Measurements from ENCODE around the gene TMED5.

The TMED5 gene

DNA sequence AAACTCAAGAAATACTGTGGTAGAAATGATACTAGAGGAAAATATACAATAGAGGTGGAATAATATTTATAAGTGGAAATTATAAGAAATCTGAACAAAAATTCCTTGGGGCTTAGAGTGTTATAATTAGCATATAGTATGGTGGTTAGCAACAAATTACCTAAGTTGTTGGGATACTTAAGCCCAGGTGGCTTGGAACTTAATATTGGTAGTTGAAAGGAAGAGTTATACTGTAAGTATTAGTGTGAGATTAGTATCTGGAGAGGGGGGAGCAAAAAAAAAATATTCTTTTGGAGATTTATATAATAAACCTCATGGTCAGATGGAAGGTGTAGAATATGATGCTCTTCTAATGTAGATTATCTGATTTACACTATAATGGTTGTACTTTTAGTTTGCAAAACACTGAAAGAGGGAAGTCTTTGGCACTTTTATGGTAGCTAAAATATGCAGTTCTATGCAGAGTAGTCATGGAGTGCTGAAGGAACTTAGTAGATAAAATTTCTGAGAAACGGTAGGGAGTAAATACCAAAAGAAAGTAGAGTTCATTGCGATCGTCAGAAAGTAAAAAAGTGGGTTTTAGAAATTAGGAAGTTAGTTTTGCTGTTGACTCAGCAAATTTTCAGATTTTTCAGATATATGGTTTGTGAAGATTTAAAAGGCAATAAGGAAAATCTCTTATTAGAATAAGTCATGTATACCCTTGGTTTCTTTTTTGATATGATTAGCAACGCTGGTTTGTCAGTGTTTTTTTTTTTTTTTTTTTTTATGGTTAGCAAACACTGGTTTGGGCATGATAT, 55.5 kb downstream of the TMED5 start:
- Histone ChIP-seq H3K9me3 (ENCODE audit: control insufficient read depth, insufficient read depth, low read depth, low read length) (no peaks in the 10 kb centered on the region), H3K4me1 (ENCODE audit: control insufficient read depth, insufficient read depth, low read length) (no peaks in the 10 kb centered on the region), H3K4me3 (ENCODE audit: low read depth, low read length) (no peak overlapping the region), H3K36me3 (ENCODE audit: control insufficient read depth in 2 of 2, insufficient read depth in 1 of 2, low read length in 2 of 2) (peaks cover 27 to 38% of the 10 kb centered on the region in 2 experiments), H3K27ac (ENCODE audit: extremely low read depth, low read depth, low read length) (no peak overlapping the region)
- ChIA-PET CTCF (interaction anchor here (0.7 kb wide), 1 partner anchor 131 kb away, joined by 3 read pairs; no protein-coding TSS in a partner anchor), POLR2A (no interaction called here)
- TF ChIP-seq ZNF600 (tag by site-specific recombination; IDR thresholded peaks at IDR 0.05) (no peak), ZEB2 (tag by site-specific recombination; IDR thresholded peaks at IDR 0.05) (no peak)

DNA sequence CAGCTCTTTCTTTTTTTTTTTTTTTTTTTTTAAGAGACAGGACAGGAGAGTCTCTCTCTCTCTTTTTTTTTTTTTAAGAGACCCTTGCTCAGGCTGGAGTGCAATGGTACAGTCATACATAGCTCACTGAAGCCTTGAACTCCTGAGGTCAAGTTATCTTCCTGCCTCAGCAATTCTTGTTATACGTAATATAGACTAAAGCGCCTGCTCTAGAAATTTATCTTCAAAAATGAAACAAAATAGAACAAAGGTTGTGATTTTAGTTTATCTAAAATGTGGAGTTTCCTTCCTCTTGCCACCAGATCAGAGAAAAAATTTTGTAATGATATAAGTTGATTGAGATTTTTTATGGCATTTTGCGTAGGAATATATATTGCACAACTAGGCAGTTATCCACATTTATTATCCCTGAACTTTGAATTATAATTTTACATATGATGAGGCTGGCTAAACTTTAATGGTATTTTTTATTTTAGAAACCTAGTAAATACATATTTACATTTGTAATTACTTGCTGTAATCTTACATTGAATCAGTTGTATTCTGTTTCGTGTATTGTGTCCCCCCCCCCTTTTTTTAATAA, 56.9 kb downstream of the TMED5 start:
- ChIA-PET CTCF (interaction anchor here (0.5 kb wide), 1 partner anchor 58 kb away, joined by 3 read pairs; no protein-coding TSS in a partner anchor), POLR2A (interaction anchor here (1.0 kb wide), 1 partner anchor 22 kb away, joined by 3 read pairs; no protein-coding TSS in a partner anchor)
- peaks cover 35 to 45% of the 10 kb centered on the region in 2 experiments for H3K36me3 ChIP-seq (ENCODE audit: control insufficient read depth in 2 of 2, insufficient read depth in 1 of 2, low read length in 2 of 2)
- no peaks in the 10 kb centered on the region for H3K9me3 ChIP-seq (ENCODE audit: control insufficient read depth, insufficient read depth, low read depth, low read length)
- H3K4me1 ChIP-seq (ENCODE audit: control insufficient read depth, insufficient read depth, low read length): no peaks in the 10 kb centered on the region
- H3K4me3 ChIP-seq (ENCODE audit: low read depth, low read length): no peak overlapping the region
- no peak overlapping the region for H3K27ac ChIP-seq (ENCODE audit: extremely low read depth, low read depth, low read length)
- TF ChIP-seq ZEB2 (tag by site-specific recombination; IDR thresholded peaks at IDR 0.05) (no peak), ZNF174 (tag by site-specific recombination; IDR thresholded peaks at IDR 0.05) (no peak), YY2 (tag by site-specific recombination; IDR thresholded peaks at IDR 0.05) (no peak), ZBTB8A (tag by site-specific recombination; IDR thresholded peaks at IDR 0.05) (no peak), ZNF239 (tag by site-specific recombination; IDR thresholded peaks at IDR 0.05) (no peak), ZNF26 (tag by site-specific recombination; IDR thresholded peaks at IDR 0.05) (no peak), ZNF311 (tag by site-specific recombination; IDR thresholded peaks at IDR 0.05; ENCODE audit: borderline replicate concordance) (no peak), ZBTB49 (tag by site-specific recombination; IDR thresholded peaks at IDR 0.05; ENCODE audit: low read depth) (no peak), ZFP37 (tag by site-specific recombination; IDR thresholded peaks at IDR 0.05) (no peak), ZNF660 (tag by site-specific recombination; IDR thresholded peaks at IDR 0.05) (no peak), ZNF658 (tag by site-specific recombination; IDR thresholded peaks at IDR 0.05) (no peak), ZNF544 (tag by site-specific recombination; IDR thresholded peaks at IDR 0.05) (no peak), ZNF600 (tag by site-specific recombination; IDR thresholded peaks at IDR 0.05) (no peak), ZNF585B (tag by site-specific recombination; IDR thresholded peaks at IDR 0.05) (no peak)
- TF ChIP-seq, protein P1, sequence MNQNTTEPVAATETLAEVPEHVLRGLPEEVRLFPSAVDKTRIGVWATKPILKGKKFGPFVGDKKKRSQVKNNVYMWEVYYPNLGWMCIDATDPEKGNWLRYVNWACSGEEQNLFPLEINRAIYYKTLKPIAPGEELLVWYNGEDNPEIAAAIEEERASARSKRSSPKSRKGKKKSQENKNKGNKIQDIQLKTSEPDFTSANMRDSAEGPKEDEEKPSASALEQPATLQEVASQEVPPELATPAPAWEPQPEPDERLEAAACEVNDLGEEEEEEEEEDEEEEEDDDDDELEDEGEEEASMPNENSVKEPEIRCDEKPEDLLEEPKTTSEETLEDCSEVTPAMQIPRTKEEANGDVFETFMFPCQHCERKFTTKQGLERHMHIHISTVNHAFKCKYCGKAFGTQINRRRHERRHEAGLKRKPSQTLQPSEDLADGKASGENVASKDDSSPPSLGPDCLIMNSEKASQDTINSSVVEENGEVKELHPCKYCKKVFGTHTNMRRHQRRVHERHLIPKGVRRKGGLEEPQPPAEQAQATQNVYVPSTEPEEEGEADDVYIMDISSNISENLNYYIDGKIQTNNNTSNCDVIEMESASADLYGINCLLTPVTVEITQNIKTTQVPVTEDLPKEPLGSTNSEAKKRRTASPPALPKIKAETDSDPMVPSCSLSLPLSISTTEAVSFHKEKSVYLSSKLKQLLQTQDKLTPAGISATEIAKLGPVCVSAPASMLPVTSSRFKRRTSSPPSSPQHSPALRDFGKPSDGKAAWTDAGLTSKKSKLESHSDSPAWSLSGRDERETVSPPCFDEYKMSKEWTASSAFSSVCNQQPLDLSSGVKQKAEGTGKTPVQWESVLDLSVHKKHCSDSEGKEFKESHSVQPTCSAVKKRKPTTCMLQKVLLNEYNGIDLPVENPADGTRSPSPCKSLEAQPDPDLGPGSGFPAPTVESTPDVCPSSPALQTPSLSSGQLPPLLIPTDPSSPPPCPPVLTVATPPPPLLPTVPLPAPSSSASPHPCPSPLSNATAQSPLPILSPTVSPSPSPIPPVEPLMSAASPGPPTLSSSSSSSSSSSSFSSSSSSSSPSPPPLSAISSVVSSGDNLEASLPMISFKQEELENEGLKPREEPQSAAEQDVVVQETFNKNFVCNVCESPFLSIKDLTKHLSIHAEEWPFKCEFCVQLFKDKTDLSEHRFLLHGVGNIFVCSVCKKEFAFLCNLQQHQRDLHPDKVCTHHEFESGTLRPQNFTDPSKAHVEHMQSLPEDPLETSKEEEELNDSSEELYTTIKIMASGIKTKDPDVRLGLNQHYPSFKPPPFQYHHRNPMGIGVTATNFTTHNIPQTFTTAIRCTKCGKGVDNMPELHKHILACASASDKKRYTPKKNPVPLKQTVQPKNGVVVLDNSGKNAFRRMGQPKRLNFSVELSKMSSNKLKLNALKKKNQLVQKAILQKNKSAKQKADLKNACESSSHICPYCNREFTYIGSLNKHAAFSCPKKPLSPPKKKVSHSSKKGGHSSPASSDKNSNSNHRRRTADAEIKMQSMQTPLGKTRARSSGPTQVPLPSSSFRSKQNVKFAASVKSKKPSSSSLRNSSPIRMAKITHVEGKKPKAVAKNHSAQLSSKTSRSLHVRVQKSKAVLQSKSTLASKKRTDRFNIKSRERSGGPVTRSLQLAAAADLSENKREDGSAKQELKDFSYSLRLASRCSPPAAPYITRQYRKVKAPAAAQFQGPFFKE (tag by site-specific recombination; IDR thresholded peaks at IDR 0.05; ENCODE audit: borderline replicate concordance): no peak
- TF ChIP-seq, protein P2, sequence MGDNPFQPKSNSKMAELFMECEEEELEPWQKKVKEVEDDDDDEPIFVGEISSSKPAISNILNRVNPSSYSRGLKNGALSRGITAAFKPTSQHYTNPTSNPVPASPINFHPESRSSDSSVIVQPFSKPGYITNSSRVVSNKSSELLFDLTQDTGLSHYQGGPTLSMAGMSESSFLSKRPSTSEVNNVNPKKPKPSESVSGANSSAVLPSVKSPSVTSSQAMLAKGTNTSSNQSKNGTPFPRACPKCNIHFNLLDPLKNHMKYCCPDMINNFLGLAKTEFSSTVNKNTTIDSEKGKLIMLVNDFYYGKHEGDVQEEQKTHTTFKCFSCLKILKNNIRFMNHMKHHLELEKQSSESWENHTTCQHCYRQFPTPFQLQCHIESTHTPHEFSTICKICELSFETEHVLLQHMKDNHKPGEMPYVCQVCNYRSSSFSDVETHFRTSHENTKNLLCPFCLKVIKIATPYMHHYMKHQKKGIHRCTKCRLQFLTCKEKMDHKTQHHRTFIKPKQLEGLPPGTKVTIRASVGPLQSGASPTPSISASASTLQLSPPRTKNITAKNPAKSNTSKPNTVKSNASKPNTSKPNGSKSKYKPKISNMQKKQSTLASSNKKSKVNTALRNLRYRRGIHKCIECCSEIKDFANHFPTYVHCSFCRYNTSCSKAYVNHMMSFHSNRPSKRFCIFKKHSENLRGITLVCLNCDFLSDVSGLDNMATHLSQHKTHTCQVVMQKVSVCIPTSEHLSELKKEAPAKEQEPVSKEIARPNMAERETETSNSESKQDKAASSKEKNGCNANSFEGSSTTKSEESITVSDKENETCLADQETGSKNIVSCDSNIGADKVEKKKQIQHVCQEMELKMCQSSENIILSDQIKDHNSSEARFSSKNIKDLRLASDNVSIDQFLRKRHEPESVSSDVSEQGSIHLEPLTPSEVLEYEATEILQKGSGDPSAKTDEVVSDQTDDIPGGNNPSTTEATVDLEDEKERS (tag by site-specific recombination; IDR thresholded peaks at IDR 0.05): no peak
- TF ChIP-seq, protein P3, sequence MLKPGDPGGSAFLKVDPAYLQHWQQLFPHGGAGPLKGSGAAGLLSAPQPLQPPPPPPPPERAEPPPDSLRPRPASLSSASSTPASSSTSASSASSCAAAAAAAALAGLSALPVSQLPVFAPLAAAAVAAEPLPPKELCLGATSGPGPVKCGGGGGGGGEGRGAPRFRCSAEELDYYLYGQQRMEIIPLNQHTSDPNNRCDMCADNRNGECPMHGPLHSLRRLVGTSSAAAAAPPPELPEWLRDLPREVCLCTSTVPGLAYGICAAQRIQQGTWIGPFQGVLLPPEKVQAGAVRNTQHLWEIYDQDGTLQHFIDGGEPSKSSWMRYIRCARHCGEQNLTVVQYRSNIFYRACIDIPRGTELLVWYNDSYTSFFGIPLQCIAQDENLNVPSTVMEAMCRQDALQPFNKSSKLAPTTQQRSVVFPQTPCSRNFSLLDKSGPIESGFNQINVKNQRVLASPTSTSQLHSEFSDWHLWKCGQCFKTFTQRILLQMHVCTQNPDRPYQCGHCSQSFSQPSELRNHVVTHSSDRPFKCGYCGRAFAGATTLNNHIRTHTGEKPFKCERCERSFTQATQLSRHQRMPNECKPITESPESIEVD (tag by site-specific recombination; IDR thresholded peaks at IDR 0.05): no peak
